Nephron progenitor cell (in vitro differentiated cells): ENCODE data around the gene MAN1A2.

ENCODE experiments used
- DNase-seq: peaks from one replicate; pipeline ENCODE4 v3.0.0; 2021
- H3K27ac Mint-ChIP-seq: 2 replicates; pipeline ENCODE4 v1.8.0; 2021; ENCODE audit warnings: mild to moderate bottlenecking, moderate library complexity, mixed read lengths
- H3K27me3 Mint-ChIP-seq: 2 replicates; pipeline ENCODE4 v1.8.0; 2021; ENCODE audit warnings: mild to moderate bottlenecking, low read depth, mixed read lengths; ENCODE audit not compliant: poor library complexity
- H3K36me3 Mint-ChIP-seq: 2 replicates; pipeline ENCODE4 v1.8.0; 2021; ENCODE audit warnings: low read depth, mixed read lengths
- H3K4me1 Mint-ChIP-seq: 2 replicates; pipeline ENCODE4 v1.8.0; 2021; ENCODE audit warnings: mixed read lengths
- H3K4me3 Mint-ChIP-seq: 2 replicates; pipeline ENCODE4 v1.8.0; 2021; ENCODE audit warnings: mild to moderate bottlenecking, moderate library complexity, mixed read lengths
- H3K9me3 Mint-ChIP-seq: 2 replicates; pipeline ENCODE4 v1.8.0; 2021; ENCODE audit warnings: mild to moderate bottlenecking, moderate library complexity, mixed read lengths
- CTCF ChIP-seq: fragments of 200-600 bp; sonication (generic); IDR thresholded peaks from 2 replicates; pipeline ENCODE4 v1.5.0; 2021; ENCODE audit warnings: antibody characterized with exemption

Gene MAN1A2

DNA sequence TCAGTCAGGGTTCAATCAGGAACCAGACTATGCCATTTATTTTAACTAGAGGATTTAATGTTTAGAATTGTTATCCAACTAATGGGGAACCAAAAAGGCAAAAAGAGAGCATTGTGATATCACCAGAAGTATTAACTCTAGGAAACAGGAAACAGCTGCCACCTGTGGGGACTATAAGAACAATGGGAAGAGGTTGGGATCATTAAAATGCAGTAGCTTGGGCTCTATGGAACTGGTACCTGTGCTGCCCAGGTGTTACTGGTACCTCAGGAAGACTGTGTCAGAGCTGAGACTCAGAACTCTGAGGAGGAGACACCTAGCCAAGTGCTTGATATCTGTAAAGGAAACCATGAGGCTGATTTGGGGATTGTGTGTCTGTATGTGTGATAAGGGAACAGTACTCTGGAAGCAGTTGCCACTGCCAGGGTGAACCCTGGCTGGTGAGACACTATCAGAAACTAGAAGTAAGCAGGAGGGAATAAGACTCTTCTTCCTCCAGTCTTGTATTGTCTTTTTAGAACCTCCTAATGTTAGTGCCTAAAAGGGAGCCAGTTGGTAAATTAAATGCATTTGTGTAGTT, 49.4 kb downstream of the MAN1A2 start:
- no peak overlapping the region for H3K4me3 Mint-ChIP-seq
- no peaks in the 10 kb centered on the region for H3K9me3 Mint-ChIP-seq
- no peaks in the 10 kb centered on the region for H3K27me3 Mint-ChIP-seq
- TF ChIP-seq CTCF, result no peak
- H3K4me1 Mint-ChIP-seq, result no peaks in the 10 kb centered on the region
- H3K36me3 Mint-ChIP-seq, result peaks cover 19% of the 10 kb centered on the region
- no peak overlapping the region for H3K27ac Mint-ChIP-seq
- DNase-seq, result no peak

GRCh38 chr1:117425050-117425734, 57.9 kb downstream of the MAN1A2 start:
- peaks cover 46% of the 10 kb centered on the region for H3K9me3 Mint-ChIP-seq
- no peaks in the 10 kb centered on the region for H3K4me1 Mint-ChIP-seq
- DNase-seq, result no peak
- H3K4me3 Mint-ChIP-seq, result no peak overlapping the region
- H3K27ac Mint-ChIP-seq, result no peak overlapping the region
- H3K36me3 Mint-ChIP-seq, result peaks cover 69% of the 10 kb centered on the region
- TF ChIP-seq CTCF, result no peak
- no peaks in the 10 kb centered on the region for H3K27me3 Mint-ChIP-seq

GRCh38 chr1:117427297-117427696, 60.0 kb downstream of the MAN1A2 start:
- H3K4me3 Mint-ChIP-seq, result no peak overlapping the region
- H3K4me1 Mint-ChIP-seq, result no peaks in the 10 kb centered on the region
- no peaks in the 10 kb centered on the region for H3K27me3 Mint-ChIP-seq
- peaks cover 69% of the 10 kb centered on the region for H3K36me3 Mint-ChIP-seq
- no peak overlapping the region for H3K27ac Mint-ChIP-seq
- no peak for TF ChIP-seq CTCF
- H3K9me3 Mint-ChIP-seq, result peaks cover 52% of the 10 kb centered on the region
- DNase-seq, result no peak

- no peaks in the 10 kb centered on the region for H3K27me3 Mint-ChIP-seq
Measured at GRCh38 chr1:117433943-117434342, 66.7 kb downstream of the MAN1A2 start.

DNA sequence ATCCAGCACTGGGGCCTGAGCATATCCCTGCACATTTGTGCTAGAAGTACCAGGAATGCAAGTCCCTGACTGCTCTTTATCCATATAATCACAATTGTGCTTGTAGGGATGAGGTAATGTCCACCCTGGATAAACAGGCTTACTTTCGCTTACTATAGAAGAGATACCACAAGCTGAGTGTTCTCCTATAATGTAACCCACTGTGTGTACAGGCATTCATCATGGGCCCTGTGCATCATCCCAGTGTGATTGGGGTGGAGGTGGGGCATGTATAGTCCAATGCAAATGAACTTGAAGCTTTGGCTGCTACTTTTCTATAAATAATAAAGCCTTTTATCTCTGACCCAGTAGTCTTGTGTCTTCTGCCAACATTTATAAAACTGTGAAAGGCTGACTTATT, 69.3 kb downstream of the MAN1A2 start:
- no peak for TF ChIP-seq CTCF
- Mint-ChIP-seq H3K27ac (no peak overlapping the region), H3K36me3 (peaks cover 5% of the 10 kb centered on the region), H3K4me1 (no peaks in the 10 kb centered on the region), H3K27me3 (no peaks in the 10 kb centered on the region), H3K9me3 (peaks cover 5% of the 10 kb centered on the region), H3K4me3 (no peak overlapping the region)
- no peak for DNase-seq

More at GRCh38 chr1:117433943-117434342, 66.7 kb downstream of the MAN1A2 start:
- no peak for DNase-seq
- no peak for TF ChIP-seq CTCF
- Mint-ChIP-seq H3K4me1 (no peaks in the 10 kb centered on the region), H3K36me3 (peaks cover 5% of the 10 kb centered on the region), H3K4me3 (no peak overlapping the region), H3K27ac (no peak overlapping the region), H3K9me3 (peaks cover 6% of the 10 kb centered on the region)

GRCh38 chr1:117447661-117448060, 80.4 kb downstream of the MAN1A2 start:
- Mint-ChIP-seq H3K27me3 (no peaks in the 10 kb centered on the region), H3K36me3 (peaks cover 78% of the 10 kb centered on the region)

More at GRCh38 chr1:117447661-117448060, 80.4 kb downstream of the MAN1A2 start:
- Mint-ChIP-seq H3K4me1 (no peaks in the 10 kb centered on the region), H3K9me3 (peaks cover 36% of the 10 kb centered on the region), H3K4me3 (no peak overlapping the region), H3K27ac (no peak overlapping the region)
- DNase-seq, result no peak
- no peak for TF ChIP-seq CTCF
